GM18508 (cell line): ENCODE data around the gene COL15A1.

ENCODE experiments used
- ATAC-seq: cut with Tn5 transposase; IDR thresholded peaks from one replicate; pipeline ENCODE4 v1.9.1; 2021; ENCODE audit warnings: moderate number of reproducible peaks; ENCODE audit not compliant: insufficient read depth, unreplicated experiment

COL15A1 gene

GRCh38 chr9:98968601-98969337, 25.1 kb downstream of the COL15A1 start:
- no peak for ATAC-seq

- no peak for ATAC-seq
Observed at GRCh38 chr9:98970532-98971041, 26.9 kb downstream of the COL15A1 start.

- ATAC-seq = no peak
Observed at GRCh38 chr9:98971168-98971914, 27.6 kb downstream of the COL15A1 start.

GRCh38 chr9:98971915-98972223, 28.2 kb downstream of the COL15A1 start:
- ATAC-seq = no peak

GRCh38 chr9:98972716-98973115, 29.0 kb downstream of the COL15A1 start:
- ATAC-seq = no peak

GRCh38 chr9:98973171-98973570, 29.5 kb downstream of the COL15A1 start:
- no peak for ATAC-seq

- no peak for ATAC-seq
Observed at GRCh38 chr9:98973576-98973975, 29.9 kb downstream of the COL15A1 start.

- ATAC-seq = no peak
Observed at GRCh38 chr9:98974106-98974505, 30.4 kb downstream of the COL15A1 start.

GRCh38 chr9:98974554-98974953, 30.8 kb downstream of the COL15A1 start:
- ATAC-seq = no peak

- no peak for ATAC-seq
Observed at GRCh38 chr9:98974994-98975712, 31.4 kb downstream of the COL15A1 start.

GRCh38 chr9:98975838-98976237, 32.1 kb downstream of the COL15A1 start:
- ATAC-seq = no peak

- ATAC-seq = no peak
Observed at GRCh38 chr9:98977246-98977714, 33.6 kb downstream of the COL15A1 start.

GRCh38 chr9:98977813-98978212, 34.1 kb downstream of the COL15A1 start:
- ATAC-seq = no peak

- ATAC-seq = no peak
Observed at GRCh38 chr9:98978231-98978681, 34.5 kb downstream of the COL15A1 start.

- no peak for ATAC-seq
Observed at GRCh38 chr9:98980291-98980690, 36.6 kb downstream of the COL15A1 start.

GRCh38 chr9:98983295-98984268, 39.9 kb downstream of the COL15A1 start:
- no peak for ATAC-seq

- no peak for ATAC-seq
Observed at GRCh38 chr9:98985596-98985995, 41.9 kb downstream of the COL15A1 start.

GRCh38 chr9:98986866-98987651, 43.4 kb downstream of the COL15A1 start:
- ATAC-seq = no peak
